Transverse colon (tissue), 4 donors: Measurements from ENCODE around the gene ELOVL3. TPM values are rescaled to one million over a fixed set of nuclear protein-coding genes. Genes with fewer than 3 reads are reported as not detected.
"Not testable (repeated sequence)": the region's sequence is repeated elsewhere in the genome, so short reads cannot be mapped to it uniquely, and the experiment has no call there.

Experiments
- DNase-seq: peaks from one replicate; pipeline ENCODE4 v3.0.0-alpha.2; 2019
- H3K27ac ChIP-seq, 4 donors: fragments of 200-600 bp; sonication (generic); 2 replicates each; pipeline ENCODE4 v1.5.1; 2016 to 2018; ENCODE audit warnings: inconsistent platforms in 4 of 4
- H3K27me3 ChIP-seq: fragments of 200-600 bp; sonication (generic); 2 replicates; pipeline ENCODE4 v1.5.1; 2017; ENCODE audit warnings: inconsistent platforms
- H3K36me3 ChIP-seq, 4 donors: fragments of 200-600 bp; sonication (generic); 2 replicates each; pipeline ENCODE4 v1.5.1; 2017 to 2019; ENCODE audit warnings: inconsistent platforms in 4 of 4
- H3K4me1 ChIP-seq, 4 donors: fragments of 200-600 bp; sonication (generic); 2 replicates each; pipeline ENCODE4 v1.5.1; 2017 to 2020; ENCODE audit warnings: inconsistent platforms in 4 of 4
- H3K4me3 ChIP-seq, 4 donors: fragments of 200-600 bp; sonication (generic); 1 replicate in 1 of 4; 2 replicates in 3 of 4; pipeline versions ENCODE4 v1.5.1 to v1.6.1; 2017 to 2019; ENCODE audit warnings: inconsistent platforms in 4 of 4
- H3K9me3 ChIP-seq, 2 donors: fragments of 200-600 bp; sonication (generic); 2 replicates each; pipeline ENCODE4 v1.5.1; 2017 to 2019; ENCODE audit warnings: inconsistent platforms in 2 of 2
- EP300 ChIP-seq: sonication (generic); formaldehyde crosslinking; IDR thresholded peaks from one replicate; pipeline ENCODE4 v1.6.1; 2017; ENCODE audit warnings: antibody characterized with exemption, low read depth
- POLR2A ChIP-seq: fragments of 450-650 bp; IDR thresholded peaks from one replicate; pipeline ENCODE4 v1.6.1; 2016; ENCODE audit warnings: antibody characterized with exemption, mild to moderate bottlenecking, moderate library complexity
- POLR2AphosphoS5 ChIP-seq, 3 donors: sonication (generic); formaldehyde crosslinking; IDR thresholded peaks; one replicate each; pipeline ENCODE4 v1.6.1; 2016; ENCODE audit warnings: antibody characterized with exemption in 3 of 3
- WGBS, 2 donors: methylation state at CpG; one replicate each; pipeline ENCODE4 v1.1.5; 2018; ENCODE audit warnings: low coverage in 1 of 2; 5-methylcytosine and 5-hydroxymethylcytosine counted together
- in situ Hi-C, 4 donors: fragments of 200-750 bp; cut with MboI; loops; one replicate each; pipeline versions ENCODE4 v1.15.0 to v1.15.1; 2017; ENCODE audit warnings: low sequenced_read_pairs in 3 of 4, low pct_ligation_motif_present in 1 of 4, low pct_unique_long_range_greater_than_20kb in 1 of 4
- intact Hi-C: fragments of 100-400 bp; cut with DNase I; formaldehyde crosslinking; loops from one replicate; pipeline ENCODE4 v1.15.1; 2023; ENCODE audit warnings: low total_unique reads
- total RNA-seq, 4 donors: library from RNA; depleted of rRNA; stranded (reverse); fragments of >200 nt; gene quantifications; one replicate each; pipeline ENCODE4 v1.1.0, GENCODE V29; 2016
- TF ChIP-seq, protein P1 (sequence below), 5 experiments: fragments of 200-600 bp in 3 of 5; fragments of 450-650 bp in 2 of 5; sonication (generic) in 3 of 5; IDR thresholded peaks; 1 replicate in 2 of 5; 2 replicates in 3 of 5; pipeline ENCODE4 v1.5.1; 2016 to 2017; ENCODE audit warnings: antibody characterized with exemption in 5 of 5, inconsistent platforms in 3 of 5, mild to moderate bottlenecking in 2 of 5, moderate library complexity in 1 of 5

Gene ELOVL3
- total RNA-seq, 4 donors from 2014 or later, result not detected

DNA sequence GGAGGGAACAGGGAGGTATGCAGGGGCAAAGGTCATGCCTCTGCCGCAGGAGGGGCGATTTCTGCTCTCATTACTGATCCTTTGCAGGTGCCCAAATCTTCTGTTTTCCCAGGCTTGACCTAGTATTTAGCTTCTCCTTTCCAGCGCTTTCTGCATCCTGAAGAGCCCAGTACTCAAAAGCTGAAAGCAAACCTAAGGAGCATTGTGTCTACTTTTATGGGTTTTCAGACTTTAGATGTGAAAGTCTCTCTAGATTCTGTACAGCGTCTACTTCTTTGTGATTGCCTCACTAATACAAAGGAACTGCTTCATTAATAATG lies 19.8 kb downstream of the ELOVL3 start:
- no peak for DNase-seq
- intact Hi-C loops, result no loop called here
- H3K4me1 ChIP-seq, result peaks cover 22 to 70% (median 51%) of the 10 kb centered on the region in 4 donors
- peaks cover 10% of the 10 kb centered on the region for H3K27me3 ChIP-seq
- in situ Hi-C loops, result no loop called here
- 0 to 1% methylated on average over 4 of the region's 4 CpGs for WGBS, 2 donors
- H3K27ac ChIP-seq, result peak overlapping the region; percentile 92 to 98 (median 94)
- no peak for TF ChIP-seq EP300
- TF ChIP-seq, protein P1, sequence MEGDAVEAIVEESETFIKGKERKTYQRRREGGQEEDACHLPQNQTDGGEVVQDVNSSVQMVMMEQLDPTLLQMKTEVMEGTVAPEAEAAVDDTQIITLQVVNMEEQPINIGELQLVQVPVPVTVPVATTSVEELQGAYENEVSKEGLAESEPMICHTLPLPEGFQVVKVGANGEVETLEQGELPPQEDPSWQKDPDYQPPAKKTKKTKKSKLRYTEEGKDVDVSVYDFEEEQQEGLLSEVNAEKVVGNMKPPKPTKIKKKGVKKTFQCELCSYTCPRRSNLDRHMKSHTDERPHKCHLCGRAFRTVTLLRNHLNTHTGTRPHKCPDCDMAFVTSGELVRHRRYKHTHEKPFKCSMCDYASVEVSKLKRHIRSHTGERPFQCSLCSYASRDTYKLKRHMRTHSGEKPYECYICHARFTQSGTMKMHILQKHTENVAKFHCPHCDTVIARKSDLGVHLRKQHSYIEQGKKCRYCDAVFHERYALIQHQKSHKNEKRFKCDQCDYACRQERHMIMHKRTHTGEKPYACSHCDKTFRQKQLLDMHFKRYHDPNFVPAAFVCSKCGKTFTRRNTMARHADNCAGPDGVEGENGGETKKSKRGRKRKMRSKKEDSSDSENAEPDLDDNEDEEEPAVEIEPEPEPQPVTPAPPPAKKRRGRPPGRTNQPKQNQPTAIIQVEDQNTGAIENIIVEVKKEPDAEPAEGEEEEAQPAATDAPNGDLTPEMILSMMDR (IDR thresholded peaks at IDR 0.05), result no peak
- no peak for TF ChIP-seq POLR2A
- no peak for TF ChIP-seq POLR2AphosphoS5 (IDR thresholded peaks at IDR 0.05)
- no peaks in the 10 kb centered on the region for H3K36me3 ChIP-seq
- peak overlapping the region; percentile 70 to 95 (median 86) for H3K4me3 ChIP-seq
- no peaks in the 10 kb centered on the region for H3K9me3 ChIP-seq

DNA sequence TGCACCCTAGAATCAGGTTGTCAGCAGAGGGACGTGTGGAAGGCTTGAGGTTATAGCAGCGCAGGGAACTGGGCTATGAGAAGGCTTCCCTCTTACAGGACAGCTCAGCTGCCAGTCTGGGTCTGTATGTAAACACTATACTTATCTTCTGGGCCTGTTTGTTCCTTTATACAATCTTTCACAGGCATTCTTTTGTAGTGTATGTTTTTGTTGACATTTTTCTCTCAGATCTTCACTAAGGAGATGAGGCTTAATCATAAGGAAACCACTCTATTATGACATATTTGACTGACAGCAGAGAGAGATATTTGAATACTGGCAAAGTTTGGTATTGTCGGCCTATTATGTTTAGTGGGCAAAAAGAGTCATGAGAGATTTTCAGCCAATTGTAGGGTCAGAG lies 20.2 kb downstream of the ELOVL3 start:
- Histone ChIP-seq H3K27ac (peak overlapping the region; percentile 92 to 98 (median 94)), H3K4me3 (peak overlapping the region; percentile 70 to 95 (median 86)), H3K27me3 (peaks cover 6% of the 10 kb centered on the region), H3K4me1 (peaks cover 18 to 66% (median 48%) of the 10 kb centered on the region in 4 donors), H3K9me3 (no peaks in the 10 kb centered on the region), H3K36me3 (no peaks in the 10 kb centered on the region)
- in situ Hi-C loops, result no loop called here
- intact Hi-C loops, result no loop called here
- WGBS, 2 donors, result 8 to 24% methylated on average over 3 of the region's 3 CpGs
- TF ChIP-seq POLR2A, result peak; percentile 32
- TF ChIP-seq, protein P1 (IDR thresholded peaks at IDR 0.05), result no peak
- DNase-seq, result no peak

DNA sequence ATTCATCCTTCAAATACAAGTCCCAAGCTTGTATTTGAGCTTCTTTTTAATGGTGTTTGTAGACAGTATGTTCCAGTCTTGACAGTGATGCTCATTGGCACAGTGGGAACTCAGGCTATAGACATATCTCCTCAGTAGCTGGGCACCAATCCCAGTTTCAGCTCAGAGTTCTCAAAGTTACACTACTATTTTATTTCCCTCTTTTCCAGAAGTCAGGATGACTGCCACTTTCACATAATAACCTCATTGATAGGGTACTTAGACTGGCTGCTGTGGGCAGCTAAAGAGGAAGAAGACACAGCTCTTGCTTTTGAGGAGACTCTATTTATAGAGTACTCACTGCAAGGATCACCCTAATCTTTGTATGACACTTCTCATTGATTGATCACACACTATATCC lies 21.6 kb downstream of the ELOVL3 start:
- no peaks in the 10 kb centered on the region for H3K9me3 ChIP-seq
- in situ Hi-C loops, result no loop called here
- H3K4me3 ChIP-seq, result peak overlapping the region in 1 of 4 donors; percentile 95
- DNase-seq, result no peak
- no peaks in the 10 kb centered on the region for H3K27me3 ChIP-seq
- intact Hi-C loops, result no loop called here
- peaks cover 12 to 55% (median 35%) of the 10 kb centered on the region in 4 donors for H3K4me1 ChIP-seq
- no peaks in the 10 kb centered on the region for H3K36me3 ChIP-seq
- peak overlapping the region in 2 of 4 donors; percentile 92 to 98 for H3K27ac ChIP-seq
- TF ChIP-seq POLR2AphosphoS5 (IDR thresholded peaks at IDR 0.05) (no peak), POLR2A (no peak), EP300 (no peak)
- TF ChIP-seq, protein P1 (IDR thresholded peaks at IDR 0.05), result no peak

DNA sequence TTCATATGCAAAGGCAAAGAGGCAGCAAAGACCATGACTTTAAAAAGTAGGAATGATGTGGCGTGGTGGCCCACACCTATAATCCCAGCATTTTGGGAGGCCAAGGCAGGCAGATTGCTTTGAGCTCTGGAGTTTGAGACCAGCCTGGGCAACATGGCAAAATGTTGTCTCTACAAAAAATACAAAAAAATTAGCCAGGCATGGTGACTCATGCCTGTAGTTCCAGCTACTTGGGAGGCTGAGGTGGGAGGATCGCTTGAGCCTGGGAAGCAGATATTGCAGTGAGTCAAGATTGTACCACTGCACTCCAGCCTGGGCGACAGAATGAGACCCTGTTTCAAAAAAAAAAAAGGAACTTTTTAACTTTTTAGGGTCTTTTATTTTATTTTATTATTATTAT lies 26.4 kb downstream of the ELOVL3 start:
- H3K27ac ChIP-seq, DNase-seq, H3K4me3 ChIP-seq, H3K9me3 ChIP-seq, intact Hi-C loops, H3K27me3 ChIP-seq, H3K36me3 ChIP-seq, in situ Hi-C loops: not testable (repeated sequence)
- 96 to 100% methylated on average over 3 of the region's 3 CpGs for WGBS, 2 donors
- H3K4me1 ChIP-seq, result peaks cover 5 to 32% (median 16%) of the 10 kb centered on the region in 4 donors

DNA sequence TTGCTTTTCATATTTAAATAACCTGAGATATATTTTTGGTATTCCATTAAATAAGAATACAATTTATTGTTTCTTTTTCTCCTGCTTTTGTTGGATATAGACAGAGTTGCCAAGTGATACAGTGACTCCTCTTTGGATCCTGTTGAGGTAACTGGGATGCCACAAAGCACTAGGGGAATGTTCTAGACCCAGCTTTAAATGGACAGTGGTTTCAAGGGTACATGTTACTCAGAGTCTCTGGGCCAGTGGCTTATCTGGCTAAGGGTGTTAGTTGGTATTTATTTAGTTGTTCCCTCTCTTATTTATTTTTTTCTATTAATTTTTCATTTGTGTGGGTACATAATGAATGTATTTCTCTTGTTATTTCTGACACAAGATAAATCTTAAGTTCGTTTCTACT lies 28.3 kb downstream of the ELOVL3 start:
- peaks cover 0 to 2% (median under 1%) of the 10 kb centered on the region in 4 donors for H3K36me3 ChIP-seq
- peaks cover 0 to 12% (median 2%) of the 10 kb centered on the region in 4 donors for H3K4me1 ChIP-seq
- no peaks in the 10 kb centered on the region for H3K9me3 ChIP-seq
- no peaks in the 10 kb centered on the region for H3K27me3 ChIP-seq
- DNase-seq, result no peak
- in situ Hi-C loops, result no loop called here
- no peak overlapping the region for H3K27ac ChIP-seq
- 40 to 46% methylated on average over 1 of the region's 1 CpG for WGBS, 2 donors
- intact Hi-C loops, result no loop called here
- TF ChIP-seq POLR2AphosphoS5 (IDR thresholded peaks at IDR 0.05) (no peak), POLR2A (no peak), EP300 (no peak)
- TF ChIP-seq, protein P1 (IDR thresholded peaks at IDR 0.05), result no peak
- no peak overlapping the region for H3K4me3 ChIP-seq
